GM23338 (cell line): Measurements from ENCODE around the gene EPPIN. TPM values are rescaled to one million over a fixed set of nuclear protein-coding genes. Genes with fewer than 3 reads are reported as not detected.

Source experiments
- ATAC-seq: fragments of 200-7000 bp; cut with Tn5 transposase; 3 replicates; pipeline ENCODE4 v1.9.1; 2020
- DNase-seq: peaks from one replicate; pipeline ENCODE4 v3.0.0-alpha.2; 2015; ENCODE audit warnings: low spot score
- H2AFZ ChIP-seq: fragments of 200-600 bp; sonication (generic); 2 replicates; pipeline ENCODE4 v1.8.0; 2016; ENCODE audit warnings: antibody characterized with exemption, mild to moderate bottlenecking, moderate library complexity
- H3F3A ChIP-seq: fragments of 200-600 bp; sonication (generic); replicated peaks from 2 replicates; pipeline ENCODE4 v1.8.0; 2017; ENCODE audit warnings: antibody characterized with exemption, mixed run types, low read depth
- H3K27ac ChIP-seq: fragments of 200-600 bp; sonication (generic); 2 replicates; pipeline ENCODE4 v1.6.1; 2016; ENCODE audit warnings: low read depth
- H3K27me3 ChIP-seq: fragments of 200-600 bp; sonication (generic); 2 replicates; pipeline ENCODE4 v1.8.0; 2016; ENCODE audit warnings: mild to moderate bottlenecking, mixed run types, moderate library complexity; ENCODE audit not compliant: insufficient read depth
- H3K36me3 ChIP-seq: fragments of 200-600 bp; sonication (generic); 2 replicates; pipeline ENCODE4 v1.8.0; 2016; ENCODE audit warnings: mild to moderate bottlenecking; ENCODE audit not compliant: insufficient read depth
- H3K4me1 ChIP-seq: fragments of 200-600 bp; sonication (generic); 2 replicates; pipeline ENCODE4 v1.8.0; 2016; ENCODE audit warnings: mild to moderate bottlenecking, moderate library complexity; ENCODE audit not compliant: insufficient read depth
- H3K4me2 ChIP-seq: fragments of 200-600 bp; sonication (generic); 2 replicates; pipeline ENCODE4 v1.7.1; 2017; ENCODE audit warnings: mixed run types
- H3K4me3 ChIP-seq: fragments of 200-600 bp; sonication (generic); 2 replicates; pipeline ENCODE4 v1.6.1; 2016; ENCODE audit warnings: mixed run types
- H3K79me2 ChIP-seq: fragments of 200-600 bp; sonication (generic); replicated peaks from 2 replicates; pipeline ENCODE4 v1.8.0; 2017; ENCODE audit warnings: mild to moderate bottlenecking; ENCODE audit not compliant: insufficient read depth
- H3K9me2 ChIP-seq: fragments of 200-600 bp; sonication (generic); 2 replicates; pipeline ENCODE4 v1.8.0; 2017; ENCODE audit not compliant: insufficient read depth
- H4K20me1 ChIP-seq: fragments of 200-600 bp; sonication (generic); replicated peaks from 2 replicates; pipeline ENCODE4 v1.8.0; 2017; ENCODE audit warnings: mild to moderate bottlenecking; ENCODE audit not compliant: insufficient read depth
- H3K27ac Mint-ChIP-seq: 2 replicates; pipeline ENCODE4 v1.8.0; 2020; ENCODE audit warnings: inconsistent platforms, mild to moderate bottlenecking, moderate library complexity, mixed read lengths
- H3K27me3 Mint-ChIP-seq: 3 replicates; pipeline ENCODE4 v1.8.0; 2022; ENCODE audit warnings: low read depth, mild to moderate bottlenecking, moderate library complexity, mixed read lengths, inconsistent platforms; ENCODE audit not compliant: insufficient read depth, poor library complexity
- H3K36me3 Mint-ChIP-seq: 3 replicates; pipeline ENCODE4 v1.8.0; 2021; ENCODE audit warnings: low read depth, mild to moderate bottlenecking, inconsistent platforms, moderate library complexity, mixed read lengths
- H3K4me1 Mint-ChIP-seq: 3 replicates; pipeline ENCODE4 v1.8.0; 2020; ENCODE audit warnings: mild to moderate bottlenecking, inconsistent platforms, mixed read lengths
- H3K4me3 Mint-ChIP-seq: 3 replicates; pipeline ENCODE4 v1.8.0; 2021; ENCODE audit warnings: moderate library complexity, mild to moderate bottlenecking, inconsistent platforms, mixed read lengths
- H3K9me3 Mint-ChIP-seq: 3 replicates; pipeline ENCODE4 v1.8.0; 2020; ENCODE audit warnings: moderate library complexity, mild to moderate bottlenecking, inconsistent platforms, mixed read lengths
- ZNF114 ChIP-seq: fragments of 250-450 bp; sonication (Bioruptor Pico); IDR thresholded peaks from 2 replicates; pipeline ENCODE4 v1.5.0; 2020; ENCODE audit warnings: mild to moderate bottlenecking, moderate library complexity
- polyA plus RNA-seq: library from polyadenylated mRNA; unstranded; fragments of >200 nt; fragmentation: Nextera tagmentation; extraction: Ambion mirVana; gene quantifications from 2 replicates; pipeline ENCODE4 v1.2.1, GENCODE V29; 2016
- total RNA-seq: library from RNA; depleted of rRNA; stranded (reverse); fragments of >200 nt; shearing (Covaris generic); gene quantifications from 2 replicates; pipeline ENCODE4 v1.2.3, GENCODE V29; 2014
- TF ChIP-seq, protein P1 (sequence below): IDR thresholded peaks from one replicate; pipeline ENCODE4 v1.6.1; 2018; ENCODE audit warnings: antibody characterized with exemption; ENCODE audit not compliant: unreplicated experiment
- TF ChIP-seq, protein P2 (sequence below): fragments of 250-450 bp; sonication (Bioruptor Pico); IDR thresholded peaks from 2 replicates; pipeline ENCODE4 v1.5.0; 2020; ENCODE audit warnings: mild to moderate bottlenecking, moderate library complexity

The EPPIN gene
- total and polyA plus RNA-seq, 2 experiments from 2014 or later = 0.78 TPM; not detected in 1

- Histone ChIP-seq H3K4me2 (no peak within 1 kb of the TSS), H3K36me3 (no peaks in the 10 kb centered on the region), H3K4me3 (no peak within 1 kb of the TSS), H3K9me2 (0 out of 2 replicates have a peak, but pooled peaks cover 4% of the 10 kb centered on the region), H3F3A (no peaks in the 10 kb centered on the region), H2AFZ (no peak within 1 kb of the TSS), H3K27ac (no peak within 1 kb of the TSS), H3K27me3 (no peaks in the 10 kb centered on the region), H4K20me1 (no peaks in the 10 kb centered on the region), H3K4me1 (no peaks in the 10 kb centered on the region), H3K79me2 (no peaks in the 10 kb centered on the region)
- no peaks in the 10 kb centered on the region for H3K36me3 Mint-ChIP-seq
- TF ChIP-seq ZNF114 (CRISPR knock-in tag) = no peak
- TF ChIP-seq, protein P1, sequence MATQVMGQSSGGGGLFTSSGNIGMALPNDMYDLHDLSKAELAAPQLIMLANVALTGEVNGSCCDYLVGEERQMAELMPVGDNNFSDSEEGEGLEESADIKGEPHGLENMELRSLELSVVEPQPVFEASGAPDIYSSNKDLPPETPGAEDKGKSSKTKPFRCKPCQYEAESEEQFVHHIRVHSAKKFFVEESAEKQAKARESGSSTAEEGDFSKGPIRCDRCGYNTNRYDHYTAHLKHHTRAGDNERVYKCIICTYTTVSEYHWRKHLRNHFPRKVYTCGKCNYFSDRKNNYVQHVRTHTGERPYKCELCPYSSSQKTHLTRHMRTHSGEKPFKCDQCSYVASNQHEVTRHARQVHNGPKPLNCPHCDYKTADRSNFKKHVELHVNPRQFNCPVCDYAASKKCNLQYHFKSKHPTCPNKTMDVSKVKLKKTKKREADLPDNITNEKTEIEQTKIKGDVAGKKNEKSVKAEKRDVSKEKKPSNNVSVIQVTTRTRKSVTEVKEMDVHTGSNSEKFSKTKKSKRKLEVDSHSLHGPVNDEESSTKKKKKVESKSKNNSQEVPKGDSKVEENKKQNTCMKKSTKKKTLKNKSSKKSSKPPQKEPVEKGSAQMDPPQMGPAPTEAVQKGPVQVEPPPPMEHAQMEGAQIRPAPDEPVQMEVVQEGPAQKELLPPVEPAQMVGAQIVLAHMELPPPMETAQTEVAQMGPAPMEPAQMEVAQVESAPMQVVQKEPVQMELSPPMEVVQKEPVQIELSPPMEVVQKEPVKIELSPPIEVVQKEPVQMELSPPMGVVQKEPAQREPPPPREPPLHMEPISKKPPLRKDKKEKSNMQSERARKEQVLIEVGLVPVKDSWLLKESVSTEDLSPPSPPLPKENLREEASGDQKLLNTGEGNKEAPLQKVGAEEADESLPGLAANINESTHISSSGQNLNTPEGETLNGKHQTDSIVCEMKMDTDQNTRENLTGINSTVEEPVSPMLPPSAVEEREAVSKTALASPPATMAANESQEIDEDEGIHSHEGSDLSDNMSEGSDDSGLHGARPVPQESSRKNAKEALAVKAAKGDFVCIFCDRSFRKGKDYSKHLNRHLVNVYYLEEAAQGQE = peak; percentile 67
- TF ChIP-seq, protein P2, sequence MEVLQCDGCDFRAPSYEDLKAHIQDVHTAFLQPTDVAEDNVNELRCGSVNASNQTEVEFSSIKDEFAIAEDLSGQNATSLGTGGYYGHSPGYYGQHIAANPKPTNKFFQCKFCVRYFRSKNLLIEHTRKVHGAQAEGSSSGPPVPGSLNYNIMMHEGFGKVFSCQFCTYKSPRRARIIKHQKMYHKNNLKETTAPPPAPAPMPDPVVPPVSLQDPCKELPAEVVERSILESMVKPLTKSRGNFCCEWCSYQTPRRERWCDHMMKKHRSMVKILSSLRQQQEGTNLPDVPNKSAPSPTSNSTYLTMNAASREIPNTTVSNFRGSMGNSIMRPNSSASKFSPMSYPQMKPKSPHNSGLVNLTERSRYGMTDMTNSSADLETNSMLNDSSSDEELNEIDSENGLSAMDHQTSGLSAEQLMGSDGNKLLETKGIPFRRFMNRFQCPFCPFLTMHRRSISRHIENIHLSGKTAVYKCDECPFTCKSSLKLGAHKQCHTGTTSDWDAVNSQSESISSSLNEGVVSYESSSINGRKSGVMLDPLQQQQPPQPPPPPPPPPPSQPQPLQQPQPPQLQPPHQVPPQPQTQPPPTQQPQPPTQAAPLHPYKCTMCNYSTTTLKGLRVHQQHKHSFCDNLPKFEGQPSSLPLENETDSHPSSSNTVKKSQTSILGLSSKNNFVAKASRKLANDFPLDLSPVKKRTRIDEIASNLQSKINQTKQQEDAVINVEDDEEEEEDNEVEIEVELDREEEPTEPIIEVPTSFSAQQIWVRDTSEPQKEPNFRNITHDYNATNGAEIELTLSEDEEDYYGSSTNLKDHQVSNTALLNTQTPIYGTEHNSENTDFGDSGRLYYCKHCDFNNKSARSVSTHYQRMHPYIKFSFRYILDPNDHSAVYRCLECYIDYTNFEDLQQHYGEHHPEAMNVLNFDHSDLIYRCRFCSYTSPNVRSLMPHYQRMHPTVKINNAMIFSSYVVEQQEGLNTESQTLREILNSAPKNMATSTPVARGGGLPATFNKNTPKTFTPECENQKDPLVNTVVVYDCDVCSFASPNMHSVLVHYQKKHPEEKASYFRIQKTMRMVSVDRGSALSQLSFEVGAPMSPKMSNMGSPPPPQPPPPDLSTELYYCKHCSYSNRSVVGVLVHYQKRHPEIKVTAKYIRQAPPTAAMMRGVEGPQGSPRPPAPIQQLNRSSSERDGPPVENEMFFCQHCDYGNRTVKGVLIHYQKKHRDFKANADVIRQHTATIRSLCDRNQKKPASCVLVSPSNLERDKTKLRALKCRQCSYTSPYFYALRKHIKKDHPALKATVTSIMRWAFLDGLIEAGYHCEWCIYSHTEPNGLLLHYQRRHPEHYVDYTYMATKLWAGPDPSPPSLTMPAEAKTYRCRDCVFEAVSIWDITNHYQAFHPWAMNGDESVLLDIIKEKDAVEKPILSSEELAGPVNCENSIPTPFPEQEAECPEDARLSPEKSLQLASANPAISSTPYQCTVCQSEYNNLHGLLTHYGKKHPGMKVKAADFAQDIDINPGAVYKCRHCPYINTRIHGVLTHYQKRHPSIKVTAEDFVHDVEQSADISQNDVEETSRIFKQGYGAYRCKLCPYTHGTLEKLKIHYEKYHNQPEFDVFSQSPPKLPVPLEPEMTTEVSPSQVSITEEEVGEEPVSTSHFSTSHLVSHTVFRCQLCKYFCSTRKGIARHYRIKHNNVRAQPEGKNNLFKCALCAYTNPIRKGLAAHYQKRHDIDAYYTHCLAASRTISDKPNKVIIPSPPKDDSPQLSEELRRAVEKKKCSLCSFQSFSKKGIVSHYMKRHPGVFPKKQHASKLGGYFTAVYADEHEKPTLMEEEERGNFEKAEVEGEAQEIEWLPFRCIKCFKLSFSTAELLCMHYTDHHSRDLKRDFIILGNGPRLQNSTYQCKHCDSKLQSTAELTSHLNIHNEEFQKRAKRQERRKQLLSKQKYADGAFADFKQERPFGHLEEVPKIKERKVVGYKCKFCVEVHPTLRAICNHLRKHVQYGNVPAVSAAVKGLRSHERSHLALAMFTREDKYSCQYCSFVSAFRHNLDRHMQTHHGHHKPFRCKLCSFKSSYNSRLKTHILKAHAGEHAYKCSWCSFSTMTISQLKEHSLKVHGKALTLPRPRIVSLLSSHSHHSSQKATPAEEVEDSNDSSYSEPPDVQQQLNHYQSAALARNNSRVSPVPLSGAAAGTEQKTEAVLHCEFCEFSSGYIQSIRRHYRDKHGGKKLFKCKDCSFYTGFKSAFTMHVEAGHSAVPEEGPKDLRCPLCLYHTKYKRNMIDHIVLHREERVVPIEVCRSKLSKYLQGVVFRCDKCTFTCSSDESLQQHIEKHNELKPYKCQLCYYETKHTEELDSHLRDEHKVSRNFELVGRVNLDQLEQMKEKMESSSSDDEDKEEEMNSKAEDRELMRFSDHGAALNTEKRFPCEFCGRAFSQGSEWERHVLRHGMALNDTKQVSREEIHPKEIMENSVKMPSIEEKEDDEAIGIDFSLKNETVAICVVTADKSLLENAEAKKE (CRISPR knock-in tag) = no peak
- H3K4me3 Mint-ChIP-seq = no peak within 1 kb of the TSS
- ATAC-seq (peak; percentile 51), DNase-seq (peak; percentile 23)
- no peak within 1 kb of the TSS for H3K27ac Mint-ChIP-seq
- H3K4me1 Mint-ChIP-seq = peaks cover 8% of the 10 kb centered on the region; the same call in 2 of the 3 replicates
- peaks cover 1% of the 10 kb centered on the region for H3K27me3 Mint-ChIP-seq
- no peaks in the 10 kb centered on the region for H3K9me3 Mint-ChIP-seq
Measured at GRCh38 chr20:45515147-45515913, 31.9 kb downstream of the EPPIN start, which contains the start of gene SPINT3. Gene SPINT3, minus strand, starts transcription at chr20:45515622. Its CDS starts 14 bp downstream, at chr20:45515608.
